GM18870 (cell line): Measurements from ENCODE around the gene CPPED1.
"Not testable (repeated sequence)": the region's sequence is repeated elsewhere in the genome, so short reads cannot be mapped to it uniquely, and the experiment has no call there.

Source experiments
- ATAC-seq: cut with Tn5 transposase; IDR thresholded peaks from one replicate; pipeline ENCODE4 v1.9.1; 2021; ENCODE audit warnings: moderate library complexity; ENCODE audit not compliant: unreplicated experiment

Gene CPPED1

DNA sequence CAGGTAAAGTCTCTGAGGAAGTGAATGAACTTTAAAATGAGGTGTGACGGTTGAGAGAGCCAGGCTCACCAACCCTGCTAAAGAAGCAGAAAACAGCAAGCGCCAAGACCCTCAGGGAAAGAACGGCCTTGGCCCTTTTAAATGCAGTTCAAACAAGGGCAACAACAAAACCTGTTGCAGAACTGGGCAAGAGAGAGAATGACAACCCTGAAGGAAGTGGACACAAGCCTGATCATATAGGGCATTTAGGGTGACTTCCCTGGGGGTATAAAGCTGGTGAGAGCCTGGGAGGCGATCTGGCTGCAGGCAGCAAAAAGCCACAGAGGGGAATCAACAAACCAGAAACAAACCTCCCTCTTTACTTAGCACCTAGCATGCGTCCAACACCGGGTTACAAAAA is 1.0 kb downstream of the CPPED1 start:
- ATAC-seq = no peak

DNA sequence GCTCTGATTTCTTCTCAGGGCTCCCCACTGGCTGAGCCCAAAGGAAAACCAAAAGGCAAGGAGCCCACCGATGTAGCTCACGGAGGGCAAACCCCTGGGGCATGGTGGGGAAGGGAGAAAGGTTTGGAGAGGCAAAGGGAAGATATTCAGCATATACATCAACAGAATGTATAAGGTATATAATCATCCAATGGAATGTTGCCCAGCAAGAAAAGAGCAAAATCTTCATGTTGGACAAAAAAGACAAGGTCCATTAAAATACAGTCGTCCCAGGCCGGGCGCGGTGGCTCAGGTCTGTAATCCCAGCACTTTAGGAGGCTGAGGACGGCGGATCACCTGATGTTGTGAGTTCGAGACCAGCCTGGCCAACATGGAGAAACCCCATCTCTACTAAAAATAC is 1.6 kb downstream of the CPPED1 start:
- no peak for ATAC-seq

DNA sequence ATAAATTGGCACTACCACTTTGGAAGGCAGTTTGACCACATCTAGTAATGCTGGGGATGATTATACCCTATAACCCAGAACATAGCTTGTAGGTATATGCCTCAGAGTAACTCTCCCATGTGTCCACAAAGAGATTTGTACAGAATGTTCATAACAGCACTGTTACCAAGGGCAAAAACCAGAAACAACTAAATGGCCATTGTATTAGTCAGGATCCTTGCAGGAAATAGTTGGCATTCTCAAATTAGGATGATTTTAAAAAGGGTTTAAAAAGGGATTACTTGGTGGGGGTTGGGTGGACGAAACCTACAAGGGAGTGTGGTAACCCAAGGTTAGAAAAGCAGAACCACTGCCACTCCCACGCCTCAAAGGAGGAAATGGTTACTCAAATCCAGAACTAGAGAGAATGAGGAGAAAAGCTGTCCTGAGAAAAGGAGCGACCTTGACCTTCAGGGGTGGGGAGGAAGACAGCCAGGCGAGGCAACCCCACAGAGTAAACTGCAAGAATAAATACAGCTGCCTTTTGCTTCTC is 2.1 kb downstream of the CPPED1 start:
- peak; percentile 32 for ATAC-seq

DNA sequence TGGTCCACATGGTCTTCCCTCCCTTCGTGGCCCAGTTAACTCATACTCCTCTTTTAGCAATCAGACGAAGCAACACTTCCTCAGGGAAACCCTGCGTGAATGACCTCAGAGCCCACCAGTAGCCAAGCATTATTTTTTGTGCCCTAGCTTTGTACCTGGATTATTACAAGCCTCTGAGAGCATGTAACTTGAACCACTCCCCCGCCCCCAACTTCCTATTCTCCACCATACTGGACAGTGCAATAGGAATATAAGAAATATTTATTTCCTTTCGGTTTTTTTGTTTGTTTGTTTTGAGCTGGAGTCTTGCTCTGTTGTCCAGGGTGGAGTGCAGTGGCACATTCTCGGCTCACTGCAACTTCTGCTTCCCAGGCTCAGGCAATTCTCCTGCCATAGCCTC is 2.9 kb downstream of the CPPED1 start:
- no peak for ATAC-seq

DNA sequence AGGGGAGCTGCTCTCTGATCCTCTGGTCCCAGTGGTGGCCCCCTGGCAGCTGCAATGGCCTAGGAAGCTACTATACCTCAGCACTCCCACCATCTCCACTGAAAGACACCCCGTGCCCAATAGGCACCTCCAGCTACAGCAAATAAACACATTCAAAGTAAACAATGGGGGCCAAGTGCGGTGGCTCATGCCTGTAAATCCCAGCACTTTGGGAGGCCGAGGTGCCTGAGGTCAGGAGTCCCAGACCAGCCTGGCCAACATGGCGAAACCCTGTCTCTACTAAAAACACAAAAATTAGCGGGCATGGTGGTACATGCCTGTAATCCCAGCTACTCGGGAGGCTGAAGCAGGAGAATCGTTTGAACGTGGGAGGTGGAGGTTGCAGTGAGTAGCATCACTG is 3.7 kb downstream of the CPPED1 start:
- ATAC-seq = not testable (repeated sequence)

DNA sequence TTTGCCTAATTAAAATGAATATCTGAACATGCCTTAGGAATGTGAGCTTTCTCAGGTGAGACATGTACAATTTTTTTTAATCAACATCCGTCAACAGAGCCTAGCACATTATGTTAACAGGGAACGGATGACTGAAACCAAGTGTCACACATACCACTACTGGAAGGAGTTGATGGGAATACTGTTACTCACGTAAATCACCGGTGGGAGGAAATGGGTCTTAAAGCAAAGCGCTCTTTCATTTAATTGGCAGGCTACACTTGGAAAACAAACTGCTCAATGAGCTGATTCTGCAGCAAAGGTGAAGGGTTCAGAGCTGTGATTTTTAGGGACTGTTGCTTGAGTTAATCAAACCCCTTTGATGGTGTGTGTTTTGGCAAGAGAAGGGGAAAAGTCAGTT is 4.8 kb downstream of the CPPED1 start:
- ATAC-seq = no peak

DNA sequence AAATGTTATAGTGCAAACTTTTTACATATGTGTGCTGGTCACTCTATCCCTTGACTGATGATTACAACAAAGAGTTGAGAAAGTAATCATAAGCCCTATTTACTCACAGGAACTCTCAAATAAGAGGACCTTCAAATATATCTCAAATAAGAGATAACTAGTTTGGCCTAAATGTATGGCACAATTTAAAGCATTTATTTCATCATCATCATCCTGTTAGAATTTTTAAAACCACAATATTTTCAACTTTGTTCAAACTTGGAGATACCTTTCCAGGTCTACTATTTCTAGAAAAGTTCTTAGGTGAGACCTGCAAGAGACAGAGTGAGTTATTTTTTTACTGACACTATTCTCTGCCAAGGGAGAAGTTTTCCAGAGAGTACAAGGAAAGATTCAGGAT is 5.5 kb downstream of the CPPED1 start:
- ATAC-seq = no peak

DNA sequence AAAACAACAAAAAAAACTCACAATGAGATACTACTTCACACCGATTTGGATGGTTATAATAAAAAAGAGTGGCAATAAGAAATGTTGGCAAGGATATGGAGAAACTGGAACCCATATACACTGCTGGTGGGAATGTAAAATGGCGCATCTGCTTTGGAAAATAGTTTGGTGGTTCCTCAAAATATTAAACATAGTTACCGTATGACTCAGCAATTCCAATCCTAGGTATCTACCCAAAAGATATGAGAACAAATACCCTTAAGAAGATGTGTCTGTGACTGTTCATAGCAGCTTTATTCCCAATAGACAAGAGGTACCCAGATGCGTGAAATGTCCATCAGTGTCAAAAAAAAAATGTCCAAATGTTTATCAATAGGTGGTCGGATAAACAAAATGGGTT is 7.2 kb downstream of the CPPED1 start:
- no peak for ATAC-seq

DNA sequence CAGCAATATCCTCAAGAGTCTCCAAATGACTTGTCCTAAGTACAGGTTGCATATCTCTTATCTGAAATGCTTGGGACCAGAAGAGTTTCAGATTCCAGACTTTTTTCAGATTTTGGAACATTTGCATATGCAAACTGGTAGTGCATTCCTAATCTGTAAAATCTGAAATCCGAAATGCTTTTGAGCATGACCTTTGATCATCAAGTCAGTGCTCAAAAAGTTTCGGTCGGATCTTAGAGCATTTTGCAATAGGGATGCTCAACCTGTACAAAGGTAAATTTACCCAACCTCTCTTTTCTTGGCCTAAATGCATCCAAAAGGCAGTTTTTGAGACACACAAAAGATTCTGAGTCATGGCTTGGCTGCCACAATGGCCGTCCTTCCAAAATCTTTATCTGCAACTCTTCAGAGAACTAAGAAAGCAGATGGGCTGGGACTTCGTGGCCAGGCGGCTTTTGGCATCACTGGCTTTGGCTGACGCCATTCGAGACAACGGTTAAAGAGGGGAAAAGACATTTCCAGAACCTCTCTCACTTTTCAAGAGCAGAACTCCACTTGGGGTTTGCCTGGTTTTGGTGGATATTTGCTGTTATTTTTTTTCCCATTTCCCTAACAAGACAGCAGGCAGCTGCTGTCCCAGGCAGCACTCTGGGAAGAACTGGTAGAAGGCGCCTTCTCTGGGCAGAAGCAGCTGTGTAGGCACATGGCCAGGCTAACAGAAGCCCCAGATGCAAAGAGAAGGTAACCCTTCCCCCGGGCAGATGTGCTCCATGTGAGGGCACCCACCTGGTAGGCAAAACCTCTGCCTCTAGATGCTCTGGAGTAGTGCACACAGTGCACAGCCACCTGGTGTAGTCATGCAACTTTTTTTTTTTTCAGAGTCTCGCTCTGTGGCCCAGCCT is 8.9 kb downstream of the CPPED1 start:
- ATAC-seq = no peak

DNA sequence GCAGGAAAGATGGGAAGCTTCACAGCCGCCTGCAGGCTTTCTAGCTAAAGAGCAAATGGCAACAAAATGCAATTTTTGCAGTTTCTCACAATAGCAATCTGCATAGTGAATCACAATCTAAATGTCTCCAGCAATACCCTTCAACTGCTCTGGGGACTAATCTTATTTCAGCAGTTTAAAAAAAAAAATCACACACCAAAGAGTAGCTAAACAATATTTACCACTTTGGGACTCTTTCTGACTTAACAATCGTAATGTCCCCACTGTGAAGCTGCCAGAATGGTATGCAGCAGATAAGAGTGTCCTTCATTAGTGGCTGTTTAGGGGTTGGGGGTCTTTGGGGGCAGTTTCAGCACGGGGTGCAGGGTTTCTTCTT is 9.8 kb downstream of the CPPED1 start:
- no peak for ATAC-seq

DNA sequence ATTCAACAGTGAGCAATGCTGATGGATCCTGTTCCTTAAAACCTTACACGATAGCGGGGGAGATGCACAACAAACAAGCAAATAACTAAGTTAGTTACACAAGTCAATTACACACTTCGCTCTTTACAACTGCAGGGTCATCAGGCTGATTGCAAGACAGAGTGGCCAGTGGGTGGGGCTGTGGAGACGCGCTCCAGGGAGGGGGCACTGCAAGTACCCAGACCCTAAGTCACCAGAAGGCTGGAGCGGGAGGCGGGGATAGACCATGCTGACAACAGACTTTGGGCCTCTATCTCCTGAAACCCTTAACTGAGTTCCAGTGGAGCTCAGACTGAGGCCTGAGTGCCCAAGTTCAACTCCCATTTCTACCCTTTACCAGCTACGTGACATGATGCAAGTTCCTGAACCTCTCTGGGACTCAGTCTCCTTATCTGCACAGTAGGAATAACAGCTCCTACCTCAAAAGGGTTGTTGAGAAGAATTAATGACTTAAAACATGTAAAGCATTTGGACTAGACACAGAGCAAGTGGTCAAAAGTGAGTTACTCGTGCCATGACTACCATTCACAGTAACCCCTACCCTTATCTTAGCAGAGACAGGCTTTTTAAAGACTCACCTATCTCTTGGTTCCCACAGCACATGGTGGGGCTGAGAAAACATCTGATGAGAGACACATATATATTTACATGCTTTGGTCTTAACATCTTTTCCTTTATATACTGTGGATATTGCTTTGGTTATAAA is 10.4 kb downstream of the CPPED1 start:
- ATAC-seq = no peak

DNA sequence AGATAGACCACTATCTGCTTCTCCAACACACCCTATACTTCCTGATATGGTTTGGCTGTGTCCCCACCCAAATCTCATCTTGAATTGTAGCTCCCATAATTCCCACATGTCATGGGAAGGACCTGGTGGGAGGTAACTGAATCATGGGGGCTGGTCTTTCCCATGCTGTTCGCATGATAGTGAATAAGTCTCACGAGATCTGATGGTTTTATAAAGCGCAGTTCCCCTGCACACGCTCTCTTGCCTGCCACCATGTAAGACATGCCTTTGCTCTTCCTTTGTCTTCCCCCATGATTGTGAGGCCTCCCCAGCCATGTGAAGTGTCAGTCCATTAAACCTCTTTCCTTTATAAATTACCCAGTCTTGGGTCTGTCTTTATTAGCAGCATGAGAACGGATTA is 11.2 kb downstream of the CPPED1 start:
- not testable (repeated sequence) for ATAC-seq

DNA sequence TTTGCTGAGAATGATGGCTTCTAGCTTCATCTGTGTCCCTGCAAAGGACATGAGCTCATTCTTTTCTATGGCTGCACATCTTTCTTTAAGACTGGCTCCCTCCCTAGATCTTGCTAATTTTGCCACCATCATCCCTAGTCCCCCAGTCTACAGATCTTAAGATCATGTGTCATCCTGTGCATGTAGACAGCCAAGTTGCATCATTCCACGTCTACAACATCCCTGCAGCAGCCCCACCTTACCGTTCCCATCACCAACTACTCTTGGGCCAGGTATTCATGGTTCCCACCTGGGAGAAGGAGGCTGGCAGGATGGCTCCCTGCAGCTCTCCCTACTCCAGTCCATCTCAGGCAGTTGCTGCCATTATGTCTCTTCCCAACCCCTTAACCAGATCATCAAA is 12.3 kb downstream of the CPPED1 start:
- no peak for ATAC-seq

DNA sequence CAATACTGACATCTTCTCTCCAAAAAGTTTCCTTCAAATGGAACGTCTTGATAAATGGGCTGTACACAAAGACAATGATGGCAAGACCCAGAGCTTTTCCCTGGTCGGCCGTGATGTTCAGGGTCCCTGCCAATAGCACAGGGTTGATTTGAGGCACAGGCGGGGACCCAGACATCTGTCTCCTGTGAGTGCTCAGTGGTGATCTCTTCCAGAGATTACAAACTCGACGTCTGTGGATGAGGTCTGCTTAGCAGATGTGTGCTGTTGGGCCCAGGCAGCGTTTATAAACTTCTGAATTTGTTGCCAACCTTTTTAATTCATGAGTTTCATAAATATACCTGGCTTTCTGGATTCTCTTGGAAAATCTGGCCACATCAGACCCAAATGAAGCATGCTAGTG is 14.9 kb downstream of the CPPED1 start:
- no peak for ATAC-seq

DNA sequence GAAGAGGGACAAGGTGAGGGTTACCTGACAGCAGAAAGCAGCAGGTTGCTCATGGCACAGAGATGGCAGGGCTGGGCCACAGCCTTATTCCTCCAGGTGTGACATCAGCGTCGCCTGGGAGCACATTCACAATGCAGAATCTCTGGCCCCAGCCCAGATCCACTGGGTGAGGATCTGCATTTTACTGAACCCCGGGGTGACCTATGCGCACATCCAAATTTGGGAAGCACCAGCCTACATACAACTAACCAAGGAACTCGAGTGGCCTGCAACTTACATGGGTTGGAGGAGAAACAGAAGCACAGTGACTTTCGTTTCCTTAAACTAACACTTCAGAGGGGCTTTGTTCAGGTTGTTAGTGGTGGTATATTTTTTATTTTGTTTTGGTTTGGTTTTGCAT is 17.6 kb downstream of the CPPED1 start:
- no peak for ATAC-seq

DNA sequence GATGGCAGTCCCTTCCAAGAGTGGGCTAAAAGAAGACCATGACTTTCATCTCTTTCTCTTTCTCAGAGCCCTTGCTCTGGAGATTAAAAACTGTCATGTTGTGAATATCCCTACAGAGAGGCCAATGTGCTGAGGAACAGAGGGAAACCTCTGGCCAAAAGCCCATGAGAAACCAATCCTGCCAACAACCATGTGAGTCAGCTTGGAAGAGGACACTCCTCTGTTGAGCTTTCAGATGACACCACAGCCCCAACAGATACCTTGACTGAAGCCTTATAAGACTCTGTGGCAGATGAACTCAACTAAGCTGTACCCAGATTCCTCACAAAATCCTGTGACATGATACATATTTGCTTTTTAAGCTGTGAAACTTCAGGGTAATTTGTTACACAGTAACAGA is 19.6 kb downstream of the CPPED1 start:
- ATAC-seq = no peak

DNA sequence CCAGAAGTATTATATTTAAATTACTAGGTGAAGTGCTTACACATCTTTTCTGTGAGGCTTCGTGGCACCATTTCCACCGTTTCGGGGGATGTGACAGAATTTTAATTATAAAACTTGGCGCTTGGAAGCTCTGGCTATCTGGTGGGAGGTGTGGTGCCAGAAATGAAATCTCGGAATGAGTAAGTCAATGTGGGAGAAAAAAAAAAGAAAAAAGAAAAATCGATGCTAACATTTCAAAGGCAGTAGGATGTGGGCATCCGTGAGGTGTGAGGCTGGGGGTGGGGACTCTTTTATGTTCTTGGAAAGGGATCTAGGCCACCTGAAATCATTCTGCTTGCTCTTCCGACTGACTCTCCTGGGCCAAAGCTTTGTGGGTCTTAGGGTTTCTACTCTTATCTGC is 21.9 kb downstream of the CPPED1 start:
- no peak for ATAC-seq

DNA sequence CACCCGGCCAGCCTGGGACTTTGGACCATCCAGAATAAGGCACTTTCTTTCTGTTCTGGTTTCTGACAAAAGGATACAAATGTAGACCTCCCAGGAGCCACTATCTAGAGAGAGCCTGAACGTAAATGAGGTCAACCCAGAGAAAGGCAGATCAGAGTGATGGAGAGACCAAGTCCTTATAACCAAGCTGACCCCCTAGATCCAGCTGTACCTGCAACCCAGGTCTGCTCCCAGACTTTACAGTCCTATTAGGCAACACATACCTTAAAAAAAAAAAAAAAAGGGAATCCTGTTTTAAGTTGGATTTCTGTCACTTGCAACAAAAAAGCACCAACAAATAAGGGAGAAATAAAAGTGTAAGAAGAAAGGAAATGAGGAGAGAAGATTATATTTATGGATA is 23.2 kb downstream of the CPPED1 start:
- no peak for ATAC-seq

DNA sequence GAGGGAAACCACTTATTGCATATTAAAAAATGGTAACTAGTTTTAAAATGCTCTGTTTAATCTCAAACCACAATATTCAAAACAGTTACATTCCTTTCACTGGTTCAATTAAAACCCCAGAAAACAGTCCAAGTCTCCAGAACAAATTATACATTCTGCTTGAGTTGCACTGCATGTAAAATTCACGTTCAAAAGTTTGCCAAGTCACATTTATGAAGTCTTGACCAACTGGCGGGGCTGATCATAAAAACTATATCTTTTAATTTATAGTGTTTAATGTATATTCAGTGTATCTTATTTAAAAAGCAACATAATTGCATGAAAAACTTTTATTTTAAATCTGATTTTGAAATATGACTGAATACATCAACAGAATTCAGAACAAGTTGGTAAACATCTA is 25.0 kb downstream of the CPPED1 start:
- ATAC-seq = no peak

DNA sequence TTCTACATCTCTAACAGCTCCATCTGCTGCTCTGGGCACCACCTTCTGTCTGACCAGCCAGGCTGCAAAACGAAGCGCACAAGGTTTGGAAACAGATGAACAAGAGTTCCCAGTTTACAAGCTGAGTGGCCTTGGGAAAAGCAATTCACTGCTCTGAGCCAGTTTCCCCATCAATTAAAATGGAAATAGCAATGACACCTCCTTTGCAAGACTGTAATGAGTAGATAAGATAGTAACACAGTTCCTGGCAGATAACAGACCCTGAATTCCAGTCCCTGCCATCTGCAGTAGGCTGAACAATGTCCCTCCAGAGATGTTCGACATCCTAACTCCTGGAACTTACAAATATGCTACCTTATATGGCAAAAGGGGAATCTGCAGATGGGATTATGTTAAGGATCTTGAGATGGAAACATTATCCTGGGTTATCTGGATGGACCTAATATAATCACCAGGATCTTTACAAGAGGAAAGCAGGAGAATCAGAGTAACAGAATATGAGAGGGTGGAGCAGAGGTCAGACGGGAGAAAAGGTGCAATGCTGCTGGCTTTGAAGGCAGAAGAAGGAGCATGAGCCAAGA is 27.9 kb downstream of the CPPED1 start:
- ATAC-seq = no peak

DNA sequence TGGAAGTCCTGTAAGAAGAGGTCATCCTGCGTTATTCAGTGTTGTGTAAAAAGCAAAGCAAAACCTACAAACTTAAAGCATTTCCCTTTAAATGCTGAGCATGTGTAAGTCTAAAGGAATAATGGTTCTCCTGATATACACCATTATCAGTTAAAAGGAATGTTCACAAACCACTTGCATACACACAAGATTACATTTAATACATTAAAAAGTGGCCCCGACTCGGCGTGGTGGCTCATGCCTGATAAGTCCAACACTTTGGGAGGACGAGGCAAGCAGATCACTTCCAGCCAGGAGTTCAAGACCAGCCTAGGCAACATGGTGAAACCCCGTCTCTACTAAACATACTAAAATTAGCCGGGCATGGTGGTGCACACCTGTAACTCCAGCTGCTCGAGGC is 30.5 kb downstream of the CPPED1 start:
- no peak for ATAC-seq

DNA sequence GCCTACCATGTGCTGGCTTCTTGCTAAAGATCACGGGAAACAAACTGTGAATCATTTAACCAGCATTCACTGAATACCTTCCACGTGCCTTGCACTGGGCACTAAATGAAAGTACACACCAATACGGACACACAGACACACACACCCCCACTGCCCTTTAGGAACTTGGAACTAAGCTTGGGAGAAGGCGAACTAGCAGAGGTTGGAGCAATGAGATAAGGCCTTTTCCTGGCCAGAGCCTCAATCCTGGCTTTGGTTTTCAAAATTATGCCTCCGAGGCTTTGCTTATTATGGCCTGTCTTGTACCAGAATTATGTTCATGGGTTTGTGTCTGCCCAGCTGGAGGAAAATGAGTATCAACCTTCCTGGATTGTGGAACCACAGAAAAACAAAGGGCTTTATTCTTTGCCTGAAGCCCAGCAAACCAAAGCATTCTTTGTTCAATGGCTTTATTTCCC is 32.3 kb downstream of the CPPED1 start:
- no peak for ATAC-seq
